Lung (tissue), 16 donors: ENCODE measurements around the gene SPHK1. TPM values are rescaled to one million over a fixed set of nuclear protein-coding genes. Genes with fewer than 3 reads are reported as not detected.

ENCODE experiments used
- ATAC-seq: fragments of 200-7000 bp; cut with Tn5 transposase; one replicate; pipeline ENCODE4 v1.9.1; 2020; ENCODE audit warnings: moderate number of reproducible peaks; ENCODE audit not compliant: insufficient read depth, low FRiP score
- DNase-seq, 3 donors: peaks; one replicate each; pipeline ENCODE4 v3.0.0-alpha.2; 2013 to 2017
- H3K27ac ChIP-seq, 2 donors: one replicate each; pipeline ENCODE4 v1.5.1; 2013; ENCODE audit warnings: mild to moderate bottlenecking in 2 of 2, moderate library complexity in 2 of 2, control low read depth in 1 of 2, inconsistent platforms in 1 of 2, low read depth in 1 of 2, low read length in 1 of 2
- H3K27me3 ChIP-seq, 3 donors: one replicate each; pipeline ENCODE4 v1.5.1; 2013; ENCODE audit warnings: low read length in 2 of 3; ENCODE audit not compliant: control insufficient read depth in 3 of 3, insufficient read depth in 3 of 3
- H3K36me3 ChIP-seq, 4 donors: one replicate each; pipeline ENCODE4 v1.5.1; 2013; ENCODE audit warnings: low read length in 4 of 4, mild to moderate bottlenecking in 1 of 4, moderate library complexity in 1 of 4; ENCODE audit not compliant: control insufficient read depth in 4 of 4, insufficient read depth in 4 of 4
- H3K4me1 ChIP-seq, 5 donors: one replicate each; pipeline ENCODE4 v1.5.1; 2013; ENCODE audit warnings: low read length in 5 of 5, mild to moderate bottlenecking in 2 of 5, moderate library complexity in 1 of 5; ENCODE audit not compliant: control insufficient read depth in 5 of 5, insufficient read depth in 5 of 5
- H3K4me3 ChIP-seq: one replicate; pipeline ENCODE4 v1.5.1; 2013; ENCODE audit warnings: mild to moderate bottlenecking, control low read depth, moderate library complexity
- H3K9ac ChIP-seq, 2 donors: one replicate each; pipeline ENCODE4 v1.5.1; 2013; ENCODE audit warnings: low read length in 2 of 2, control low read depth in 1 of 2; ENCODE audit not compliant: insufficient read depth in 1 of 2
- H3K9me3 ChIP-seq, 4 donors: one replicate each; pipeline ENCODE4 v1.5.1; 2013; ENCODE audit warnings: low read length in 3 of 4, mild to moderate bottlenecking in 1 of 4, moderate library complexity in 1 of 4; ENCODE audit not compliant: control insufficient read depth in 4 of 4, insufficient read depth in 3 of 4
- WGBS, 2 donors: extraction: QIAGEN DNeasy Blood & Tissue Kit; methylation state at CpG; one replicate each; pipeline ENCODE4 v1.1.7; 2013; 5-methylcytosine and 5-hydroxymethylcytosine counted together
- long read RNA-seq, 5 donors: transcript quantifications; one replicate each; lab custom pipeline, GENCODE V29; 2026
- polyA plus RNA-seq, 2 donors: library from polyadenylated mRNA; stranded (reverse); fragments of 200-250 nt; gene quantifications; one replicate each; pipeline ENCODE4 v1.2.1, GENCODE V29; 2013
- total RNA-seq, 2 donors: library from RNA; depleted of rRNA in 1 of 2; stranded (reverse); fragments of >200 nt in 1 of 2; gene quantifications; one replicate each; pipeline ENCODE4 v1.2.1, GENCODE V29; 2014 to 2021
- TF ChIP-seq, protein P1 (sequence below): IDR thresholded peaks from 2 replicates; pipeline ENCODE4 v1.5.1; 2012; ENCODE audit warnings: mild to moderate bottlenecking; ENCODE audit errors: control extremely low read depth, extremely low read depth
- donor health status: control.
- donor health status: control.
- donor health status: Bipolar disorder and iron deficiency.
- donor health status: healthy.
- donor health status: DM: yes; HTN: yes; CAD: no.

The SPHK1 gene, protein sequence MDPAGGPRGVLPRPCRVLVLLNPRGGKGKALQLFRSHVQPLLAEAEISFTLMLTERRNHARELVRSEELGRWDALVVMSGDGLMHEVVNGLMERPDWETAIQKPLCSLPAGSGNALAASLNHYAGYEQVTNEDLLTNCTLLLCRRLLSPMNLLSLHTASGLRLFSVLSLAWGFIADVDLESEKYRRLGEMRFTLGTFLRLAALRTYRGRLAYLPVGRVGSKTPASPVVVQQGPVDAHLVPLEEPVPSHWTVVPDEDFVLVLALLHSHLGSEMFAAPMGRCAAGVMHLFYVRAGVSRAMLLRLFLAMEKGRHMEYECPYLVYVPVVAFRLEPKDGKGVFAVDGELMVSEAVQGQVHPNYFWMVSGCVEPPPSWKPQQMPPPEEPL
- total RNA-seq: 10 to 100 TPM; 13.7 to 17.6 TPM
- polyA plus RNA-seq: 10 to 100 TPM; 11.0 to 82.4 TPM
- long read RNA-seq, donor 1, partial matches to known transcripts: 0 of 1 reads
- long read RNA-seq, donor 1, other reads (novel, unspliced or antisense): 0 of 1 reads
- long read RNA-seq, donor 2, partial matches to known transcripts: 0 of 1 reads
- long read RNA-seq, donor 2, other reads (novel, unspliced or antisense): 0 of 1 reads
- long read RNA-seq, donor 3: 0 reads
- long read RNA-seq, donor 4: 0 reads
- long read RNA-seq, donor 5, partial matches to known transcripts: 0 of 1 reads
- long read RNA-seq, donor 5, other reads (novel, unspliced or antisense): 0 of 1 reads

DNA sequence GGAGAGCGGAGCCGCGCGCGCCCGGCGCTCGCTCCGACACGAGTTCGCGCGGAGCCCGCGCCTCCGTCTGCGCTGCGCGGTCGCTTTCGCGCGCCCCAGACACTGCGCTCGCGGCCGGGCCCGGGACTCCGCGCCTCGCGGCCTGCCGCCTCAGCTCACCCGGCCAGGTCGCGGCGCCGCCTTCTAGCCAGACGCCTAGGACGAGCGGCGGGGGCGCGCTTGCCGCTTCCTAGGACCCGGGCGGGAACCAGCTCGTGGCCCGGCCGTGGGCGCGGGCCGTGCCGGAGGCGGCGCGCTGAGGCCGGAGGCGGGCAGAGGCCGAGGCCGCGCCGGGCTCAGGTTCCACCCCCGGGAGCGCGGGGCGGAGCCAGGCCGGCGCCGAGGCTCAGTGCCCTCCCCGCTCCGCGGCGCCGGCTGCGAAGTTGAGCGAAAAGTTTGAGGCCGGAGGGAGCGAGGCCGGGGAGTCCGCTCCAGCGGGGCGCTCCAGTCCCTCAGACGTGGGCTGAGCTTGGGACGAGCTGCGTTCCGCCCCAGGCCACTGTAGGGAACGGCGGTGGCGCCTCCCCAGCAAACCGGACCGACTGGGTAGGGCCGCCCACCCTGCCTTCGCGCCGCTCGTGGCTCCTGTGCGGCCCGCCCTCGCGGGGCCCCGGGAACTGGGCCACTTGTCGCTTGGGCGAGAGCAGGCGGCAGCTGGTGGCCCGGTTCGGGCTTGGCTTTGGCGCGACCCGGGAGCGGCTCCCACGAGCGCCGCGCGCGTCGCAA, at the start of gene SPHK1:
Gene SPHK1, plus strand, starts transcription at position 388 of the 765 bp plus-strand sequence. CDS start 1,036 bp downstream, outside the sequence.
- Histone ChIP-seq H3K27ac (peak within 1 kb of the TSS; percentile 73 to 92), H3K4me1 (peaks cover 0 to 37% (median 5%) of the 10 kb centered on the region in 5 donors)

DNA sequence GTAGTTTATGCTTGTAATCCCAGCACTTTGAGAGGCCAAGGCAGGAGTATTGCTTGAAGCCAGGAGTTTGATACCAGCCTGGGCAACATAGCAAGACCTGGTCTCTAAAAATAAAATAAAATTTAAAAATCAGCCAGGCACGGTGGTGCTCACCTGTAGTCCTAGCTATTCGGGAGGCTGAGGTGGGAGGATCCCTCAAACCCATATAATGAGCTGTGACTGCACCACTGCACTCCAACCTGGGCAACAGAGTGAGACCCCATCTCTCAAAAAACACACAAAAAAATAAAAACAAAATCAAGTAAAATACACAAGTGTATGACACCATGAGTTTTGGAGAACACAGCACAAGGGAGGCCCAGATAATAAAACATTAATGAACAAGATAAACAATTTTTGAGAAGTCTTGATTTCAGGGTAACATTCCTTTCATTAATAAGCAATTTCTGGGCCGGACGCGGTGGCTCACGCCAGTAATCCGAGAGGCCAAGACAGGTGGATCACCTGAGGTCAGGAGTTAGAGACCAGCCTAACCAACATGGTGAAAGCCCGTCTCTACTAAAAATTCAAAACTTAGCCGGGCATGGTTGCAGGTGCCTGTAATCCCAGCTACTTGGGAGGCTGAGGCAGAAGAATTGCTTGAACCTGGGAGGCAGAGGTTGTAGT, 48.6 kb upstream of the SPHK1 start:
- Histone ChIP-seq H3K27me3 (no peaks in the 10 kb centered on the region), H3K4me1 (peaks cover 0 to 2% (median 0%) of the 10 kb centered on the region in 5 donors), H3K4me3 (no peak overlapping the region), H3K36me3 (peaks cover 0 to 7% (median under 1%) of the 10 kb centered on the region in 4 donors), H3K9ac (no peak overlapping the region), H3K27ac (no peak overlapping the region), H3K9me3 (no peaks in the 10 kb centered on the region)
- ATAC-seq: no peak
- TF ChIP-seq, protein P1, sequence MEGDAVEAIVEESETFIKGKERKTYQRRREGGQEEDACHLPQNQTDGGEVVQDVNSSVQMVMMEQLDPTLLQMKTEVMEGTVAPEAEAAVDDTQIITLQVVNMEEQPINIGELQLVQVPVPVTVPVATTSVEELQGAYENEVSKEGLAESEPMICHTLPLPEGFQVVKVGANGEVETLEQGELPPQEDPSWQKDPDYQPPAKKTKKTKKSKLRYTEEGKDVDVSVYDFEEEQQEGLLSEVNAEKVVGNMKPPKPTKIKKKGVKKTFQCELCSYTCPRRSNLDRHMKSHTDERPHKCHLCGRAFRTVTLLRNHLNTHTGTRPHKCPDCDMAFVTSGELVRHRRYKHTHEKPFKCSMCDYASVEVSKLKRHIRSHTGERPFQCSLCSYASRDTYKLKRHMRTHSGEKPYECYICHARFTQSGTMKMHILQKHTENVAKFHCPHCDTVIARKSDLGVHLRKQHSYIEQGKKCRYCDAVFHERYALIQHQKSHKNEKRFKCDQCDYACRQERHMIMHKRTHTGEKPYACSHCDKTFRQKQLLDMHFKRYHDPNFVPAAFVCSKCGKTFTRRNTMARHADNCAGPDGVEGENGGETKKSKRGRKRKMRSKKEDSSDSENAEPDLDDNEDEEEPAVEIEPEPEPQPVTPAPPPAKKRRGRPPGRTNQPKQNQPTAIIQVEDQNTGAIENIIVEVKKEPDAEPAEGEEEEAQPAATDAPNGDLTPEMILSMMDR: no peak
- WGBS, 2 donors: 96 to 97% methylated on average over 9 of the region's 9 CpGs
- DNase-seq: no peak

More for the DNA sequence above, at the start of gene SPHK1:
- DNase-seq: peak; percentile 70 to 86 (median 73)
- Histone ChIP-seq H3K9ac (no peak within 1 kb of the TSS), H3K4me3 (peak within 1 kb of the TSS; percentile 56), H3K9me3 (no peaks in the 10 kb centered on the region), H3K27me3 (peaks cover 0 to 6% (median 4%) of the 10 kb centered on the region in 3 donors), H3K36me3 (peaks cover 0 to 7% (median under 1%) of the 10 kb centered on the region in 4 donors)
- TF ChIP-seq, protein P1: no peak
- WGBS, 2 donors: 0% methylated on average over 79 to 118 of the region's 118 CpGs
- ATAC-seq: peak; percentile 86

DNA sequence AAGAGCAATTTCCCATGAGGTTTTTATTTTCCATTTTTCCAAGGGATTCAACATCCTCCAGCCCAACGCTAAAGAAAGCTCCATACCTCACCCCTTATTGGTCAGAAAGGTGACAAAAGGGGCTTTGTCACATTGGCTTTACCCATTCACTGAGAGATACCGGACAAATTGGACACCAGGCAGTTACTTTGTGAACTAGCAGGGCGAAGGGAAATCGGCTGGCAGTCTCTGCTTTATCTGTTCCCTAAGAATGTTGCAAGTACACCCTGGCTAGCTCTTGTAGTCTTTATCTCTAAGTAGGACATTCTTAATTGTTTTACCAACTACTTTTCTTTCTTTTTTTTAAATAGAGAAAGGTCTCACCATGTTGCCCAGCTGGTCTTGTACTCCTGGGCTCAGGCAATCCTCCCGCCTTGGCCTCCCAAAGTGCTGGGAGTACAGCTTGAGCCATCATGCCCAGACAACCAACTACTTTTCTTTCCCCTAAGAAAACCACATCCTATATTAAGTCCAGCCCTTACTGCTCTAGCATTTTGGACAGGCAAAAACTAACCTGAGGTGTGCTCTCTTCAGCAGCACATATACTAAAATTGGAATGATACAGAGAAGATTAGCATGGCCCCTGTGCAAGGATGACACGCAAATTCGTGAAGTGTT, 47.5 kb upstream of the SPHK1 start:
- Histone ChIP-seq H3K36me3 (peaks cover 0 to 3% (median 1%) of the 10 kb centered on the region in 4 donors), H3K9ac (no peak overlapping the region), H3K27me3 (no peaks in the 10 kb centered on the region), H3K4me3 (no peak overlapping the region), H3K9me3 (no peaks in the 10 kb centered on the region), H3K27ac (no peak overlapping the region), H3K4me1 (peaks cover 0 to 2% (median 0%) of the 10 kb centered on the region in 5 donors)
- 90 to 91% methylated on average over 7 of the region's 7 CpGs for WGBS, 2 donors
- ATAC-seq (no peak), DNase-seq (no peak)
- TF ChIP-seq, protein P1: no peak
